CD4-positive, CD25-positive, alpha-beta regulatory T cell (primary cell): ENCODE measurements around the gene SIRT2. TPM values are rescaled to one million over a fixed set of nuclear protein-coding genes. Genes with fewer than 3 reads are reported as not detected.

Experiments used
- ATAC-seq, 2 donors: fragments of 150-1000 bp; cut with Tn5 transposase; one replicate each; pipeline ENCODE4 v1.10.0; 2021; ENCODE audit warnings: low read depth in 2 of 2, moderate number of reproducible peaks in 2 of 2, moderate library complexity in 1 of 2
- DNase-seq, 3 donors: peaks; one replicate each; pipeline versions ENCODE4 v3.0.0 to v3.0.0-alpha.2; 2012 to 2022; ENCODE audit warnings: mixed read lengths in 1 of 3
- H3K27ac ChIP-seq: one replicate; pipeline ENCODE4 v1.7.0; 2013; ENCODE audit warnings: mild to moderate bottlenecking, low read length; ENCODE audit not compliant: insufficient read depth, poor library complexity, severe bottlenecking
- H3K27me3 ChIP-seq: one replicate; pipeline ENCODE4 v1.7.0; 2013; ENCODE audit warnings: low read length; ENCODE audit not compliant: control insufficient read depth, insufficient read depth
- H3K36me3 ChIP-seq: one replicate; pipeline ENCODE4 v1.7.0; 2013; ENCODE audit warnings: mild to moderate bottlenecking, low read length, moderate library complexity; ENCODE audit not compliant: control insufficient read depth, insufficient read depth
- H3K4me1 ChIP-seq: 2 replicates; pipeline ENCODE4 v1.7.0; 2013; ENCODE audit warnings: mild to moderate bottlenecking, low read length; ENCODE audit not compliant: insufficient read depth, control insufficient read depth, poor library complexity, severe bottlenecking
- H3K4me3 ChIP-seq: one replicate; pipeline ENCODE4 v1.7.0; 2013; ENCODE audit warnings: low read depth, mild to moderate bottlenecking, low read length, moderate library complexity
- H3K9me3 ChIP-seq, 2 experiments: 1 replicate in 1 of 2; 2 replicates in 1 of 2; pipeline ENCODE4 v1.7.0; 2013; ENCODE audit warnings: low read length in 2 of 2, mild to moderate bottlenecking in 1 of 2, moderate library complexity in 1 of 2; ENCODE audit not compliant: control insufficient read depth in 2 of 2
- H3K27ac Mint-ChIP-seq, 3 donors: one replicate each; pipeline ENCODE4 v1.8.0; 2020 to 2022; ENCODE audit warnings: mild to moderate bottlenecking in 3 of 3, mixed read lengths in 3 of 3, moderate library complexity in 2 of 3
- H3K27me3 Mint-ChIP-seq: one replicate; pipeline ENCODE4 v1.8.0; 2022; ENCODE audit warnings: mild to moderate bottlenecking, mixed read lengths
- H3K36me3 Mint-ChIP-seq: one replicate; pipeline ENCODE4 v1.8.0; 2020; ENCODE audit warnings: mixed read lengths
- H3K4me1 Mint-ChIP-seq, 4 donors: one replicate each; pipeline ENCODE4 v1.8.0; 2020 to 2022; ENCODE audit warnings: mixed read lengths in 4 of 4, mild to moderate bottlenecking in 1 of 4
- H3K4me3 Mint-ChIP-seq, 4 donors: one replicate each; pipeline ENCODE4 v1.8.0; 2020 to 2022; ENCODE audit warnings: mild to moderate bottlenecking in 4 of 4, mixed read lengths in 4 of 4, moderate library complexity in 3 of 4
- H3K9me3 Mint-ChIP-seq, 7 donors: one replicate each; pipeline ENCODE4 v1.8.0; 2020 to 2022; ENCODE audit warnings: mixed read lengths in 7 of 7, mild to moderate bottlenecking in 3 of 7, moderate library complexity in 2 of 7
- polyA plus RNA-seq, 4 donors: library from polyadenylated mRNA; unstranded; fragments of 300-500 nt; fragmentation: Illumina TruSeq; gene quantifications; one replicate each; pipeline ENCODE4 v1.2.3, GENCODE V29; 2021
- total RNA-seq: library from RNA; stranded (reverse); gene quantifications from one replicate; pipeline ENCODE4 v1.2.3, GENCODE V29; 2022

The SIRT2 gene
- total and polyA plus RNA-seq, 5 donors from 2014 or later, result 33.8 to 78.4 (median 49.0) TPM

- H3K9me3 Mint-ChIP-seq, result no peaks in the 10 kb centered on the region
- Histone ChIP-seq H3K4me1 (no peaks in the 10 kb centered on the region), H3K4me3 (no peak overlapping the region), H3K27ac (no peak overlapping the region), H3K9me3 (no peaks in the 10 kb centered on the region), H3K27me3 (no peaks in the 10 kb centered on the region), H3K36me3 (no peaks in the 10 kb centered on the region)
- no peak overlapping the region for H3K4me3 Mint-ChIP-seq
- no peak for DNase-seq
- peak in 1 of 2 donors; percentile 10 for ATAC-seq
- H3K27me3 Mint-ChIP-seq, result no peaks in the 10 kb centered on the region
- H3K36me3 Mint-ChIP-seq, result peaks cover 12% of the 10 kb centered on the region
- no peak overlapping the region for H3K27ac Mint-ChIP-seq
- no peaks in the 10 kb centered on the region for H3K4me1 Mint-ChIP-seq
These were observed 18.6 kb upstream of the SIRT2 start for GRCh38 chr19:38917921-38918491.

GRCh38 chr19:38917516-38917915, 18.1 kb upstream of the SIRT2 start:
- no peaks in the 10 kb centered on the region for H3K27me3 Mint-ChIP-seq

GRCh38 chr19:38915329-38916321, 16.2 kb upstream of the SIRT2 start:
- Mint-ChIP-seq H3K9me3 (no peaks in the 10 kb centered on the region), H3K27me3 (no peaks in the 10 kb centered on the region), H3K36me3 (peaks cover 3% of the 10 kb centered on the region), H3K27ac (no peak overlapping the region), H3K4me1 (peaks cover 0 to 4% (median 2%) of the 10 kb centered on the region in 4 donors), H3K4me3 (no peak overlapping the region)
- Histone ChIP-seq H3K4me1 (no peaks in the 10 kb centered on the region), H3K4me3 (no peak overlapping the region), H3K36me3 (no peaks in the 10 kb centered on the region), H3K9me3 (no peaks in the 10 kb centered on the region), H3K27me3 (no peaks in the 10 kb centered on the region), H3K27ac (no peak overlapping the region)
- no peak for DNase-seq
- ATAC-seq, result no peak

More at GRCh38 chr19:38917516-38917915, 18.1 kb upstream of the SIRT2 start:
- no peaks in the 10 kb centered on the region for H3K9me3 Mint-ChIP-seq
- H3K27me3 ChIP-seq, result no peaks in the 10 kb centered on the region
- H3K4me1 ChIP-seq, result no peaks in the 10 kb centered on the region
- H3K36me3 ChIP-seq, result no peaks in the 10 kb centered on the region
- no peak overlapping the region for H3K4me3 Mint-ChIP-seq
- H3K9me3 ChIP-seq, result no peaks in the 10 kb centered on the region
- no peak overlapping the region for H3K27ac ChIP-seq
- ATAC-seq (peak in 1 of 2 donors; percentile 10), DNase-seq (no peak)
- H3K27ac Mint-ChIP-seq, result no peak overlapping the region
- H3K36me3 Mint-ChIP-seq, result peaks cover 12% of the 10 kb centered on the region
- no peaks in the 10 kb centered on the region for H3K4me1 Mint-ChIP-seq
- no peak overlapping the region for H3K4me3 ChIP-seq

GRCh38 chr19:38913958-38914357, 14.5 kb upstream of the SIRT2 start:
- no peak overlapping the region for H3K4me3 Mint-ChIP-seq
- no peak for DNase-seq
- peak overlapping the region in 1 of 3 donors; percentile 59 for H3K27ac Mint-ChIP-seq

GRCh38 chr19:38912600-38913514, 13.4 kb upstream of the SIRT2 start:
- Mint-ChIP-seq H3K27me3 (no peaks in the 10 kb centered on the region), H3K27ac (no peak overlapping the region)
- no peaks in the 10 kb centered on the region for H3K4me1 ChIP-seq

More at GRCh38 chr19:38913958-38914357, 14.5 kb upstream of the SIRT2 start:
- Mint-ChIP-seq H3K36me3 (no peaks in the 10 kb centered on the region), H3K27me3 (no peaks in the 10 kb centered on the region), H3K9me3 (no peaks in the 10 kb centered on the region), H3K4me1 (peaks cover 0 to 9% (median 2%) of the 10 kb centered on the region in 4 donors)
- Histone ChIP-seq H3K27me3 (no peaks in the 10 kb centered on the region), H3K36me3 (peaks cover under 1% of the 10 kb centered on the region), H3K4me1 (no peaks in the 10 kb centered on the region), H3K27ac (no peak overlapping the region), H3K9me3 (no peaks in the 10 kb centered on the region), H3K4me3 (no peak overlapping the region)
- no peak for ATAC-seq

GRCh38 chr19:38911388-38912001, 12.1 kb upstream of the SIRT2 start:
- no peaks in the 10 kb centered on the region for H3K4me1 ChIP-seq
- no peaks in the 10 kb centered on the region for H3K9me3 Mint-ChIP-seq
- H3K36me3 Mint-ChIP-seq, result peaks cover 9% of the 10 kb centered on the region
- H3K4me1 Mint-ChIP-seq, result peaks cover 0 to 14% (median 2%) of the 10 kb centered on the region in 4 donors
- peaks cover 16% of the 10 kb centered on the region for H3K36me3 ChIP-seq
- H3K4me3 Mint-ChIP-seq, result peak overlapping the region in 1 of 4 donors; percentile 10
- H3K9me3 ChIP-seq, result no peaks in the 10 kb centered on the region
- DNase-seq, result no peak
- no peak overlapping the region for H3K27ac Mint-ChIP-seq
- no peak for ATAC-seq
- no peaks in the 10 kb centered on the region for H3K27me3 Mint-ChIP-seq
- H3K4me3 ChIP-seq, result no peak overlapping the region
- no peak overlapping the region for H3K27ac ChIP-seq
- no peaks in the 10 kb centered on the region for H3K27me3 ChIP-seq

More at GRCh38 chr19:38912600-38913514, 13.4 kb upstream of the SIRT2 start:
- H3K36me3 Mint-ChIP-seq, result peaks cover 5% of the 10 kb centered on the region
- DNase-seq (no peak), ATAC-seq (no peak)
- Histone ChIP-seq H3K27ac (no peak overlapping the region), H3K4me3 (no peak overlapping the region), H3K36me3 (peaks cover 9% of the 10 kb centered on the region), H3K27me3 (no peaks in the 10 kb centered on the region), H3K9me3 (no peaks in the 10 kb centered on the region)
- no peak overlapping the region for H3K4me3 Mint-ChIP-seq
- peaks cover 0 to 14% (median 2%) of the 10 kb centered on the region in 4 donors for H3K4me1 Mint-ChIP-seq
- no peaks in the 10 kb centered on the region for H3K9me3 Mint-ChIP-seq

GRCh38 chr19:38910488-38910887, 11.1 kb upstream of the SIRT2 start:
- no peaks in the 10 kb centered on the region for H3K4me1 ChIP-seq
- no peak overlapping the region for H3K27ac ChIP-seq
- no peak for DNase-seq
- ATAC-seq, result no peak
- no peak overlapping the region for H3K4me3 ChIP-seq
- no peaks in the 10 kb centered on the region for H3K9me3 ChIP-seq
- H3K27me3 ChIP-seq, result no peaks in the 10 kb centered on the region
- H3K36me3 ChIP-seq, result peaks cover 20% of the 10 kb centered on the region
- peaks cover 0 to 14% (median 2%) of the 10 kb centered on the region in 4 donors for H3K4me1 Mint-ChIP-seq
- H3K27me3 Mint-ChIP-seq, result no peaks in the 10 kb centered on the region
- peak overlapping the region in 1 of 4 donors; percentile 35 for H3K4me3 Mint-ChIP-seq
- peak overlapping the region in 1 of 3 donors; percentile 11 for H3K27ac Mint-ChIP-seq
- peaks cover 9% of the 10 kb centered on the region for H3K36me3 Mint-ChIP-seq
- no peaks in the 10 kb centered on the region for H3K9me3 Mint-ChIP-seq
